Right lung (tissue), 5 donors: ENCODE measurements around the gene CEP120. TPM values are rescaled to one million over a fixed set of nuclear protein-coding genes. Genes with fewer than 3 reads are reported as not detected.

Experiments
- DNase-seq, 2 donors: peaks; one replicate each; pipeline ENCODE4 v3.0.0-alpha.2; 2013
- polyA plus RNA-seq, 5 donors: library from polyadenylated mRNA; unstranded; fragments of 120-200 nt; gene quantifications; one replicate each; pipeline versions ENCODE4 v1.2.1 to v1.2.3, GENCODE V29; 2013; ENCODE audit warnings: inconsistent platforms in 1 of 5, low replicate concordance in 1 of 5; ENCODE audit not compliant: insufficient read length in 5 of 5, insufficient read depth in 1 of 5

Gene CEP120
- polyA plus RNA-seq, 5 donors: 18.2 to 30.9 (median 26.3) TPM

DNA sequence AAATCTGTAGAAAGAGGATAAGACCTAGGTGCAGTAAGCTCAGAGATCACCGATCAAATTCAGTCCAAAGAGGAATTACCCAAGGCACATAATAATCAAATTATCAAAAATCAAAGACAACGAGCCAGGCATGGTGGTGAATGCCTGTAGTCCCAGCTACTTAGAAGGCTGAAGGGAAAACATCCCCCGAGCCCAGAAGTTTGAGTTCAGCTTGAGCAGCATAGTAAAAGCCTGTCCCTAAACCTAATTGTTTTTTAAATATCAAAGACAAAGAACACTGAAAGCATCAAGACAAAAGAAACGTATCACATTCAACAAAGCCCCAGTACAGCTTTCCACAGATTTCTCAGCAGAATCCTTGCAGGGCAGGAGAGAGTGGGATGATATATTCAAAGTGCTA, 122.9 kb downstream of the CEP120 start:
- DNase-seq: no peak

DNA sequence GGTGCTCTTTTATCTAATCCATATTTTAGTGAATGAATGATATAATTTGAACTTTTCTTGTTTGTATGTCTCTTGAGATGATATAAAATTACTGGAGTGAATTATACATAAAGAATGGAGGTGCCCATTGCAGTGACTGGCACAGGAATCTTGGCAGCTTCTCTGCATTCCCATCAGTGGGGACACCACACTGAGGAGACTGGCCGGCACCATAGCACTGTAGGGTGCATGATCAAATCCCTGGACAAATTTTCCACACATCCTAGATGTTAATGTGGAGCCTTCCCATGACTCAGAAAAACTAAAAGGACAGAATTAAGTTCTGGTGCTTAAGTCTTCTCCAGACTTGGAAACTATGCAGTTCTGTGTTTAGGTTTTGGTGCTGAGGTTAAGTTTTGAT, 124.1 kb downstream of the CEP120 start:
- DNase-seq: no peak

DNA sequence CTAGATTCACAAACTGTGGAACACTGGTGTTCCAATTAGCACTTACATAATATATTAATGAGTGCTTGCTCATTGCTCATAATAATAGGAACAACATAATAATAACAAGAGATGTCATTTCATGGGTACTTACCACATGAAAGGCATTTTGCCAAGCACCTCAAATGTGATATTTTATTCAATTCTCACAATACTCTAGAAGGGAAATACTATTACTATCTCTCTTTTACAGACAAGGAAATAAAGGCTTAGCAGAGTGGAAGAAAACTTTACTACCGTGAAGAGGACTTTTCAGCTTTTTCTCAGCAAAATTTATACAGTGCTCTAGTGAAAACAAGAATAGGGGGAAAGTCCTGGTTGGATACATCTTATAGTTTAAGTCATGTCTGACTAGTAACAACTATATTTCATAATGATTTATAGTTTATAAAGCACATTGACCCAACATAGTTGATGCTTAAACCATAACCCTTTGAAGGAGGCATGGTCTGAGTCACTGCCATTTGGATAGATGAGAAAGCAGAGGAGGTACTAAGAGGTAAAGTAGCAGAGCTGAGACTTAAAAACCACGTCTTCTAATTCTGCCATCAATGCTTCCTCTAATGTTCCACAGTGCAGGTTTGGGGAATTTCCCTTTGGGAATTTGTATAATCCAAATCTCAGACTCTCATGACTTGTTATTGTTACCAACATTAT, 124.7 kb downstream of the CEP120 start:
- no peak for DNase-seq

DNA sequence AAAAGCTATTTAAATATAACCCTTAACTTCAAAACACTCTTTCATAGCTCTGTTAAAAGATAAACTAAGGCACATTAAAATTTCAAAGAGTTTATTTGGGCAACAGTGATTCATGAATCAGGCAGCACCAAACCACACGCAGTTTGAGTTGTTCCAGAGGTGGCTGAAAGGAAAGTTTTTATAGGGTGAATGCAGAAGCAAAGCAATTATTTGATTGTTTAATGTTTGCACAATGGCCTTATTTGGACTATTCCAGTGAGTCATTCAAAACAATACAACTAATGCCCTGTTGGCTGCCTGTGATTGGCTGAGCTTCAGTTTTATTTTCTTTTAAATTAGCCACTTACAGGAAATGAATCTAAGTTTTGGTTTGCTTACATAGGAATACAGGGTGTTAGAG, 125.3 kb downstream of the CEP120 start:
- no peak for DNase-seq

DNA sequence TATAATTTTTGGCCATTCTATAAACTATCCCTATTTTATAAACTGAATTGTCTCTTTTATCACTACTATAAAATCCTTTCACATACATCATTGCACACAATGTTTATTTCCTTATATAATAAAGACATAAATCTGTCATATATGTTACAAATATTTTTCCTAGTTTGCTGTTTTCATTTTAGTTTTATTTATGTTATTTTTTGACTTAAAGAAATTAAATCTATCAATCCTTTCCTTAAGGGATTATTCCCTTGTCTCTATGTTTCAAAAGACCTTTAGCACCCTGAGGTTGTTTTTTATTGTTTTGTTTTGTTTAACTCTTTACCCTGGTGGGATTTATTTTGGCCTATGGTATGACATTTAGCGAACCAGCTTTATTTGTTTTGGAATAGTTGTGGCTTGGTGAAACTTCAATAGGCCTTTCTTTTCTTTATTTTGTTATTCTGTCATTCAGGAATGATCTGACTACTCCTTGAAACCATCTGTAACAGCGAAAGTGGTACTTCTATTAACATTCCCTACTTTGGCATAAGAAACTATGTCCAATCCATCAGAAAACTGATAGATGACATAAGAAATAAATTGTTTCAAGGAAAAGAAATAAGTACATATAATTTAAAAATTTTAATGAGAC, 125.9 kb downstream of the CEP120 start:
- DNase-seq: no peak

Other genes with a start within 250 kb of the CEP120 start
- gene CSNK1G3, start 88.8 kb upstream of the CEP120 start, polyA plus RNA-seq: 10 to 100 TPM; 35.4 to 53.8 (median 50.9) TPM